HepG2 (cell line): ENCODE data around the gene EFNA2. TPM values are rescaled to one million over a fixed set of nuclear protein-coding genes. Genes with fewer than 3 reads are reported as not detected.

Experiments used
- ELK4 ChIP-seq: sonication (generic); formaldehyde crosslinking; IDR thresholded peaks from 2 replicates; pipeline ENCODE4 v1.9.0; 2021; ENCODE audit warnings: missing genetic modification reagents, borderline replicate concordance
- HNRNPL ChIP-seq: fragments of 200-400 bp; formaldehyde crosslinking; IDR thresholded peaks from 2 replicates; pipeline ENCODE4 v1.6.1; 2017; ENCODE audit warnings: mild to moderate bottlenecking, low read depth, low read length
- MTA1 ChIP-seq: sonication (generic); formaldehyde crosslinking; IDR thresholded peaks from 2 replicates; pipeline ENCODE4 v1.4.0; 2020; ENCODE audit warnings: missing genetic modification reagents, mild to moderate bottlenecking, borderline replicate concordance
- NKX3-1 ChIP-seq: sonication (generic); formaldehyde crosslinking; IDR thresholded peaks from 2 replicates; pipeline ENCODE4 v1.5.0; 2020; ENCODE audit warnings: missing genetic modification reagents
- THAP9 ChIP-seq: sonication (generic); formaldehyde crosslinking; IDR thresholded peaks from 2 replicates; pipeline ENCODE4; 2020; ENCODE audit warnings: missing genetic modification reagents, mild to moderate bottlenecking, borderline replicate concordance
- ZBTB46 ChIP-seq: sonication (generic); formaldehyde crosslinking; IDR thresholded peaks from 2 replicates; pipeline ENCODE4 v1.4.0; 2020; ENCODE audit warnings: mild to moderate bottlenecking, missing genetic modification reagents, borderline replicate concordance
- ZMYM2 ChIP-seq: sonication (generic); formaldehyde crosslinking; IDR thresholded peaks from 2 replicates; pipeline ENCODE4 v1.8.0; 2022; ENCODE audit warnings: mild to moderate bottlenecking, missing genetic modification reagents
- ZNF678 ChIP-seq: sonication (generic); formaldehyde crosslinking; IDR thresholded peaks from 2 replicates; pipeline ENCODE4 v1.4.0; 2020; ENCODE audit warnings: mild to moderate bottlenecking, missing genetic modification reagents
- ZNF850 ChIP-seq: sonication (generic); formaldehyde crosslinking; conservative IDR thresholded peaks from 2 replicates; pipeline ENCODE4 v1.9.0; 2021; ENCODE audit warnings: mild to moderate bottlenecking, missing genetic modification reagents
- polyA plus RNA-seq, 8 experiments: library from polyadenylated mRNA; depleted of rRNA in 3 of 8; stranded (reverse) in 7 of 8; unstranded in 1 of 8; fragments of >200 nt; fragmentation: Illumina TruSeq in 4 of 8; extraction: Trizol in 4 of 8; gene quantifications; 2 replicates each; pipeline versions ENCODE4 v1.2.1 to v1.2.3, GENCODE V29; 2011 to 2016; ENCODE audit warnings: low read depth in 4 of 8, missing spikeins in 1 of 8, mixed read lengths in 1 of 8; ENCODE audit not compliant: insufficient read depth in 1 of 8
- total RNA-seq, 5 experiments: library from RNA; depleted of rRNA; stranded (reverse); fragments of >200 nt; fragmentation: Illumina TruSeq; extraction: Trizol; gene quantifications; 2 replicates each; pipeline ENCODE4 v1.2.3, GENCODE V29; 2016; ENCODE audit warnings: low read depth in 1 of 5
- TF ChIP-seq, protein P1 (sequence below): sonication (generic); formaldehyde crosslinking; IDR thresholded peaks from 2 replicates; pipeline ENCODE4 v1.4.0; 2020; ENCODE audit warnings: low read depth, missing genetic modification reagents
- TF ChIP-seq, protein P2 (sequence below): sonication (generic); formaldehyde crosslinking; IDR thresholded peaks from 2 replicates; pipeline ENCODE4 v1.5.0; 2020; ENCODE audit warnings: mild to moderate bottlenecking, missing genetic modification reagents
- TF ChIP-seq, protein P3 (sequence below): sonication (generic); formaldehyde crosslinking; IDR thresholded peaks from 2 replicates; pipeline ENCODE4 v1.4.0; 2020; ENCODE audit warnings: mild to moderate bottlenecking, low read depth, missing genetic modification reagents

EFNA2 gene
- total and polyA plus RNA-seq, 2 of the 13 experiments (the other 11 are each of a cell fraction or from before 2014, with no cell fraction given) = 6.0 to 9.9 TPM

GRCh38 chr19:1266129-1266915 lies 19.4 kb upstream of the EFNA2 start (continued):
- TF ChIP-seq, protein P1, sequence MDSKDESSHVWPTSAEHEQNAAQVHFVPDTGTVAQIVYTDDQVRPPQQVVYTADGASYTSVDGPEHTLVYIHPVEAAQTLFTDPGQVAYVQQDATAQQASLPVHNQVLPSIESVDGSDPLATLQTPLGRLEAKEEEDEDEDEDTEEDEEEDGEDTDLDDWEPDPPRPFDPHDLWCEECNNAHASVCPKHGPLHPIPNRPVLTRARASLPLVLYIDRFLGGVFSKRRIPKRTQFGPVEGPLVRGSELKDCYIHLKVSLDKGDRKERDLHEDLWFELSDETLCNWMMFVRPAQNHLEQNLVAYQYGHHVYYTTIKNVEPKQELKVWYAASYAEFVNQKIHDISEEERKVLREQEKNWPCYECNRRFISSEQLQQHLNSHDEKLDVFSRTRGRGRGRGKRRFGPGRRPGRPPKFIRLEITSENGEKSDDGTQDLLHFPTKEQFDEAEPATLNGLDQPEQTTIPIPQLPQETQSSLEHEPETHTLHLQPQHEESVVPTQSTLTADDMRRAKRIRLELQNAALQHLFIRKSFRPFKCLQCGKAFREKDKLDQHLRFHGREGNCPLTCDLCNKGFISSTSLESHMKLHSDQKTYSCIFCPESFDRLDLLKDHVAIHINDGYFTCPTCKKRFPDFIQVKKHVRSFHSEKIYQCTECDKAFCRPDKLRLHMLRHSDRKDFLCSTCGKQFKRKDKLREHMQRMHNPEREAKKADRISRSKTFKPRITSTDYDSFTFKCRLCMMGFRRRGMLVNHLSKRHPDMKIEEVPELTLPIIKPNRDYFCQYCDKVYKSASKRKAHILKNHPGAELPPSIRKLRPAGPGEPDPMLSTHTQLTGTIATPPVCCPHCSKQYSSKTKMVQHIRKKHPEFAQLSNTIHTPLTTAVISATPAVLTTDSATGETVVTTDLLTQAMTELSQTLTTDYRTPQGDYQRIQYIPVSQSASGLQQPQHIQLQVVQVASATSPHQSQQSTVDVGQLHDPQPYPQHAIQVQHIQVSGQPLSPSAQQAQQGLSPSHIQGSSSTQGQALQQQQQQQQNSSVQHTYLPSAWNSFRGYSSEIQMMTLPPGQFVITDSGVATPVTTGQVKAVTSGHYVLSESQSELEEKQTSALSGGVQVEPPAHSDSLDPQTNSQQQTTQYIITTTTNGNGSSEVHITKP = peak; percentile 91
- TF ChIP-seq MTA1 (CRISPR knock-in tag) (peak; percentile 73; the same call in 1 of the 2 replicates), ZNF678 (CRISPR knock-in tag) (peak; percentile 82; the same call in 1 of the 2 replicates), ZMYM2 (0 out of 2 replicates have a peak, but pooled peaks have one; percentile 26), HNRNPL (peak; percentile 84; the same call in 1 of the 2 replicates), ZNF850 (CRISPR knock-in tag) (0 out of 2 replicates have a peak, but pooled peaks have one; percentile 55), THAP9 (peak; percentile 28; the same call in 1 of the 2 replicates), ELK4 (CRISPR knock-in tag) (no peak), NKX3-1 (CRISPR knock-in tag) (0 out of 2 replicates have a peak, but pooled peaks have one; percentile 16), ZBTB46 (CRISPR knock-in tag) (peak; percentile 79; the same call in 1 of the 2 replicates)
- TF ChIP-seq, protein P2, sequence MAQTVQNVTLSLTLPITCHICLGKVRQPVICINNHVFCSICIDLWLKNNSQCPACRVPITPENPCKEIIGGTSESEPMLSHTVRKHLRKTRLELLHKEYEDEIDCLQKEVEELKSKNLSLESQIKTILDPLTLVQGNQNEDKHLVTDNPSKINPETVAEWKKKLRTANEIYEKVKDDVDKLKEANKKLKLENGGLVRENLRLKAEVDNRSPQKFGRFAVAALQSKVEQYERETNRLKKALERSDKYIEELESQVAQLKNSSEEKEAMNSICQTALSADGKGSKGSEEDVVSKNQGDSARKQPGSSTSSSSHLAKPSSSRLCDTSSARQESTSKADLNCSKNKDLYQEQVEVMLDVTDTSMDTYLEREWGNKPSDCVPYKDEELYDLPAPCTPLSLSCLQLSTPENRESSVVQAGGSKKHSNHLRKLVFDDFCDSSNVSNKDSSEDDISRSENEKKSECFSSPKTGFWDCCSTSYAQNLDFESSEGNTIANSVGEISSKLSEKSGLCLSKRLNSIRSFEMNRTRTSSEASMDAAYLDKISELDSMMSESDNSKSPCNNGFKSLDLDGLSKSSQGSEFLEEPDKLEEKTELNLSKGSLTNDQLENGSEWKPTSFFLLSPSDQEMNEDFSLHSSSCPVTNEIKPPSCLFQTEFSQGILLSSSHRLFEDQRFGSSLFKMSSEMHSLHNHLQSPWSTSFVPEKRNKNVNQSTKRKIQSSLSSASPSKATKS (CRISPR knock-in tag) = no peak
- TF ChIP-seq, protein P3, sequence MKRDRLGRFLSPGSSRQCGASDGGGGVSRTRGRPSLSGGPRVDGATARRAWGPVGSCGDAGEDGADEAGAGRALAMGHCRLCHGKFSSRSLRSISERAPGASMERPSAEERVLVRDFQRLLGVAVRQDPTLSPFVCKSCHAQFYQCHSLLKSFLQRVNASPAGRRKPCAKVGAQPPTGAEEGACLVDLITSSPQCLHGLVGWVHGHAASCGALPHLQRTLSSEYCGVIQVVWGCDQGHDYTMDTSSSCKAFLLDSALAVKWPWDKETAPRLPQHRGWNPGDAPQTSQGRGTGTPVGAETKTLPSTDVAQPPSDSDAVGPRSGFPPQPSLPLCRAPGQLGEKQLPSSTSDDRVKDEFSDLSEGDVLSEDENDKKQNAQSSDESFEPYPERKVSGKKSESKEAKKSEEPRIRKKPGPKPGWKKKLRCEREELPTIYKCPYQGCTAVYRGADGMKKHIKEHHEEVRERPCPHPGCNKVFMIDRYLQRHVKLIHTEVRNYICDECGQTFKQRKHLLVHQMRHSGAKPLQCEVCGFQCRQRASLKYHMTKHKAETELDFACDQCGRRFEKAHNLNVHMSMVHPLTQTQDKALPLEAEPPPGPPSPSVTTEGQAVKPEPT (CRISPR knock-in tag) = 0 out of 2 replicates have a peak, but pooled peaks have one; percentile 23
